RKO (cell line): ENCODE data around the gene ARFRP1.

Experiments used
- DNase-seq: peaks from one replicate; pipeline ENCODE4 v3.0.0-alpha.2; 2016; ENCODE audit warnings: low spot score

Gene ARFRP1, protein sequence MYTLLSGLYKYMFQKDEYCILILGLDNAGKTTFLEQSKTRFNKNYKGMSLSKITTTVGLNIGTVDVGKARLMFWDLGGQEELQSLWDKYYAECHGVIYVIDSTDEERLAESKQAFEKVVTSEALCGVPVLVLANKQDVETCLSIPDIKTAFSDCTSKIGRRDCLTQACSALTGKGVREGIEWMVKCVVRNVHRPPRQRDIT

DNA sequence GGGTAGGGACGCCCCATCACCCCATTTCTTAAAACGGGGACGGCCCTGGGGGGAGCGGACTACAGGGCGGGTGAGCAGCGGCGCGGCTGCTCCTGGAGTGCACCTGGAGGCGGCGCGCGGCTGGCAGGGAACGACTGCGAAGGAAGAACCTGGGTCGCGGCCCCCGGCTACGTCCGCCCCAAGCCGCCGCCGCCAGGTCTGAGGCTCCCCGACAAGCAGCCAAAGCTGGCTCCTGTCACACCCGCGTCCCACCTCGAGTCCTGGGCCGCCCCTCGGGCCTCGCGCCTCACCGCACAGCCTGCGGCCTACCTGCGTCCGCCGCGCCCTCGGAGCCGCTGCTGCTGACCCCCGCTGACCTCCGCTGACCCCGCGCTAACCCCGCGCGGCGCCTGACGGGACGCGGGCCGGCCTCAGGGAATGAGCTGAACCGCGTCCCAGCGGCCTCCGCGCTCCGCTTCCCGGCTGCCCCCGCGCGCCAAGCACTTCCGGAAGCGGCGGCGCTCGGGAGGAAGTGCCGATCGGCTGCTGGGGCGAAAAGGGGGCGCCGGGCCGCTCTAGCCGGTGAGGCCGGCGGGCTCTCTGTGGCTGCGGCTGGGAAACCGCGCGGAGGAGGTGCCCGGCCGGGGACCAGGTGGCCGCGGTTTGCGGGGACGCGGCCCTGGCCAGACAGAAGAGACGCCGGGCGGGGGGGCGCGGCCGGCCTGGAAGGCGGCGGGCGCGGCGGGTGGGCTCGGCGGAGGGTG lies at the start of gene ARFRP1, which contains the start of gene ZGPAT:
TSS of gene ARFRP1 (minus strand) at position 419 of the 743 bp plus-strand sequence. CDS start 885 bp downstream, outside the sequence.
TSS of gene ZGPAT (plus strand) at position 482 of the 743 bp plus-strand sequence. CDS start 542 bp downstream, outside the sequence.
- DNase-seq = peak; percentile 93

DNA sequence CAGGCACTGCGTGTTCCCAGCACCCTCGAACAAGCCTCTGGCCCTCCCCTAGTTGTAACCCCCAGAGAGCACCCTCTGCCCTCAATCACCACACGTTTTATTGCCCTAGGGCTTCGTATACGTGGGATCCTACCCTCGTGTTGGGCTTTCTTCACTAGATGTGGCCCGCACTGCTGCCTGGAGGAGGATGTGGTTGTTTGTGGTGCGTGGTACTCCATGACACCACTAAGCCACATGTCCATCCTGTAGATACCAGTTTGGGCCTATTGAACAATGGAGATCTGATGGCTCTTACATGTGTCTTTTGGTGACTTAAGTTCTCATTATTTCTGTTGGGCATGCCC lies 48.8 kb upstream of the ARFRP1 start:
- no peak for DNase-seq

DNA sequence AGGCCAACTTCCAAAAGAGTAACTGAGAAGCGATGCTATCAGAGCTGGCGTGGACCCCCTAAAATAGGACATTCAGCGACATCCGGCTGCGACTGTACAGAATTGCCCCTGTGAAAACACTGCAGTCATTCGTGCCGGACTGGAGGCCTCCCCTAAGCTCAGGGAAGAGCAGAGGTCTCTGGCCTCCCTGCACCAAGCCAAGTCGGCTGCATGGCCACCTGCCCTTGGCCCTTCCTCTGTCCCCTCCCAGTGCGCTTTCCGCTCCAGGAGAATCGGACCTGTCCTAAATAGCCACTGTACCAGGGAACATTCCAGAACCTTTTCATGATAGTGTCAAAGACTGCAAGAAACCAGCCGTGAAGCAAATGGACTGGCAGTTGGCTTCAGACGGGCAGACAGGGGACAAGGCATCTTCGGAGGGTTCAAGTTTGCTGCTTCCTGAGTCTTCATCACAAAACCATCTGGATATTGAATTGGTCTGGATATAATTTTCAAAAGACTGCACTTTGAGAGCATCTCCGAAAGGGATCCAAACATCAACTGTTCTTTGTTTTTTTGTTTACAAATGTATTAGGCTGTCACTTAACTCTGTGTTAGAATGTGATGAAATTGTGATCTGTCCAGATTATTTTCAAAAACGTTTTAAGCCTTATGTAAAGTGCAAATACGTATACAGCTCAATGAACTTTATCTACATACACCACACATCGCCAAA lies 48.3 kb upstream of the ARFRP1 start:
- no peak for DNase-seq

DNA sequence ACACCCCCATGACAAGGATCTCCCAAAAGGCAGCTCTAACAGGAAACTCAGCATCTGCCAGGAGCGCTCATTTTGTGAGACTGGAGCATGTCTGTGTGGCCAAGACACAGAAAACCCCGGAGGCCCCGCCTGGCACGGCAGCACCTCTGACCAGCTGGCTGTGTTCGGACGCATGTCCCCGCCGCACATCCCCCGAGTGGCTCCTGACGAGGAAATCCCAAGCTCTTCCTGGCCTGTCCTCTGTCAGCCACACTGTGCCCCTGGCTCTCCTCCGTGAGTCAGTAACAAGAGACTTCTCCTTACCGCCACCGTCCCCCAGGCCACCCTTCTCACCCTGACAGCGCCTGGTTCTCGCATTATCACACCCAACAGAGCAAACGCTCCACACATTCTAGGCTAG lies 46.2 kb upstream of the ARFRP1 start:
- DNase-seq = no peak

DNA sequence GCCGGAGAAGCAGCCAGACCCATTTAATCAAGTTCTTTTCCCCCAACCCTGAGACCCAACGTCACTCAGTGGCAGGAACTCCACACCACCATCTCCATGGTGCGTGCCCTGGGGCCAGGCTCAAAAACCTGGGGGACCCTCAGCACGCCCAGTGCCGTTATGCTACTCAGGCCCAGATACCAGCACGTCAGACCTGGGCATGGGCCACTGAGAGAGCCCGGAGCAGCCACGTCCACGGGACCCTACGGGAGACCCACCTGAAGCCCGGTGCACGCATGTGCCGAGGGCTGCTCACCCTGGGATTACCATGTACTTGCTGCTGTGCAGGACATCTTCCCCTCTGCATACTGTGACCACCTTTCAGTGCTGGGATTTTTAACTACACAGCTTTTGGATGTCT lies 45.6 kb upstream of the ARFRP1 start:
- DNase-seq = no peak

DNA sequence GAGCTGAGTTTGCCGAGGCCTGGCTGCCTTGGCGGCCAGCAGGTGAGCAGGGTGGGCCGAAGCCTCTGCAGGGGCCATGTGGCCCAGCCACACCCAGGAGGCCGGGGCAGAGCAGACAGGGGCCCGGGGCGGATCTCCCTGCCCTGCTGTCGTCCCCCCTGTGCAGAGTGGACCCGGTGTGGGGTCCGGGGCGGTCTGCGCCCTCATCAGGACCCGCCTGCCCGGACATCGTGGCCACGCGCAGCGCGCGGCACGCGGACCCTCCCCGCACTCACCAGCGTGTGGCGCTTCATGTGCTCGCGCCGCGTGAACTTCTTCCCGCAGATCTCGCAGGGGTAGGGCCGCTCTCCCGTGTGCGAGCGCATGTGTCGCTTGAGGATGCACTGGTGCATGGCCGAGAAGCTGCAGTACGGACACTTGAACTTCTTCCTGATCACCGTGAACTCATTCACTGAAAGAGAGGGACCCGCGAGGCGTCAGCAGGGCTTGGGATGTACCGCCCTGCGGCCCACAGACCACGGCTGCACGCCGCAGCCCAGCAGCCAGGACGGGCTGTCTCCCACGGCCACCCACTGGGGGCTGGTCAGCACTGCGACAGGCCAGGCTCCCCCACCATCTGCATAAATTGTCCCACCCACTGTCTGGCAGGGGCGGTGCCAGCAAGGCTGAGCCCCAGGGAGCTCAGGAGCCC lies 44.8 kb upstream of the ARFRP1 start:
- DNase-seq = no peak

DNA sequence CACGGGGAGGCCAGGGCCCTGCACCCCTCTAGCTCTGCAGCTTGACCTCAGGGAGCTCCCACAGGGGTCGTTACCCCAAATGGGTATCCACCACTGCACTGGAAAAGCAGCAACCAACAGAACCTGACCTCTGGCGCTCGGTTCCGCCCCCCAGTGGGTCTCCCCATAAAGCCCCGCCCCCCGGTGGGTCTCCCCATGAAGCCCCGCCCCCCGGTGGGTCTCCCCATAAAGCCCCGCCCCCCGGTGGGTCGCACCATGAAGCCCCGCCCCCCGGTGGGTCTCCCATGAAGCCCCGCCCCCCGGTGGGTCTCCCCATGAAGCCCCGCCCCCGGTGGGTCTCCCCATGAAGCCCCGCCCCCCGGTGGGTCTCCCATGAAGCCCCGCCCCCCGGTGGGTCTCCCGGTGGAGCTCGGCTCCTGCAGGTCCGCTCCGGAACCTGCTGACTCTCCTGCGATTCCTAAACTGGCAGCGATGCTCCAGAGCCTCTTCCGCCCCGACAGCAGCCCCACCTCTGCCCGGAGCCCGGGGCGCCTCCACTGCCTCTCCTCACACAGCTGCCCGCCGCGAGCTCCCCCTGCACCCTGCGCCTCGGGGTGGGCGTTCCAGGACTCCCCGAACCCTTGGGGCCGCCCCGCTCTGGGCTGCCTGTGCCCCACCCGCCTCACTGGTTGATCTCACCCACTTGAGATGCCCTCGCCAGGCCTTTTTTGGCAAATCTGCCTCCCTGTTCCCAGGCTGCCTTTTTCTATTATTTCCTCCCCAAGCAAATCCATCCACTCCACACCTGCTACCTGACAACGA lies 43.9 kb upstream of the ARFRP1 start:
- DNase-seq = no peak

DNA sequence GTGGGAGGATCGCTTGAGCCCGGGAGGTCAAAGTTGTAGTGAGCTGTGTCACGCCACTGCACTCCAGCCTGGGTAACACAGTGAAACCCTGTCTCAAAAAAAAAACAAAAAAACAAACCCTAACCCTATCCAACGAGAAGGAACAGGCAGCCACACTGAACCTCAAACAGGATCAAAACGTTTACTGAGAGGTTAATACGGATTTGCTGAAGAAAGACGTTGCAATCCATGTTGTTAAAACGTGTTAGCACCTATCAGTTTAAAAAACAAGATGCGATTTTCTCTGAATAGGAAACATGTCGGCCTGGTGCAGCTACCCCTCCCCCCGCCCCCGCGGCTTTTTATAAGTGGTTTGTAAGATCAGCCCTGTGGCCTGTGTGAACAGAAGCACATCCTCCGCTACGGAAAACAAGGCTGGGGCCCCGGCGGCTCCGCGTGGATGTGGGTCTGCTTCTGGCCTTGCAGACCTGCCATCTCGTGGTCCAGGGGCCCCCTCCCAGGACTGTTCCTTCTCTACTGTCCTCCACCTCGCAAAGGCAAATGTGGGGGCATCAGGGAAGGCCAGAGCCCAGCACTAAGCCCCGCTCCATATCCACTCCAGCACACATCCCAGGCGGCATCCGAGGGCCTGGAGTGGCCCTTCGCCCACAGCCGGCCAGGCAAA lies 43.2 kb upstream of the ARFRP1 start:
- no peak for DNase-seq

DNA sequence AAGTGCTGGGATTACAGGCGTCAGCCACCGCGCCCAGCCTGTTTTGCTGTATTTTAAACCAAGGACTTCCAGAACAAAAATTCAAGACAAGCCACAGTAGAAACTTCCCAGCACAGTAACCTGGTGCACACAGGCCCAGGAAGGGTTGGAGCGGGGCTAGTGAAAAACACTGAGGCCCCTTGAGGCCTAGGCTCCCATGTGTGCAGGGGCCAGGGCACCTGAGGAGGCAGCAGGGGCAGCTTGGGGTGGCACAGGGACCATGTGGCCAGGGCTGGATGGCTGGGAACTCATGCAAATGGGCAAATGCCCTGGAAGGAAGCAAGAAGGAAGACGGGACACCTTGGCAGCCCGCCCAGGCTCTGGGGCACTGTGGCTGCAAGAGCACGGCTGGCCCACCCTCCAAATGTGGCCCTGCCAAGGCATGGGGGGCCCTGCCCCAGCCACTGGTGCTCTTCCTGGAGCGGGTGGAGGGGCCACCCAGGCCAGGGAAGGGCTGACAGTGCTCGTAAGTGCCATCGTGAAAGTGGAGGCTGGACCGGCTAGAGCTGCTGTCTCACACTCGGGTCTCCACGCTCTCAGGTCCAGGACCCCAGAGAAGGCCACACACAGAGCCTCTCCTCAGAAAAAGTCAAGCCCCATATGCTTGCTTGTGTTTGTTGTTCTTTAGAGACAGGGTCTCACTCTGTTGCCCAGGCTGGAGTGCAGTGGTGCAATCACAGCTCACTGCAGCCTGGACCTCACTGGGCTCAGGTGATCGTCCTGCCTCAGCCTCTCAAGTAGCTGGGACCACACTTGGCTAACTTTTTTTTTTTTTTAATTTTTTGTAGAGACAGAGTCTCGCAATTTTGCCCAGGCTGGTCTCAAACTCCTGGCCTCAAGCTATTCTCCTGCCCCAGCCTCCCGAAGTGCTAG lies 42.1 kb upstream of the ARFRP1 start:
- DNase-seq = no peak

DNA sequence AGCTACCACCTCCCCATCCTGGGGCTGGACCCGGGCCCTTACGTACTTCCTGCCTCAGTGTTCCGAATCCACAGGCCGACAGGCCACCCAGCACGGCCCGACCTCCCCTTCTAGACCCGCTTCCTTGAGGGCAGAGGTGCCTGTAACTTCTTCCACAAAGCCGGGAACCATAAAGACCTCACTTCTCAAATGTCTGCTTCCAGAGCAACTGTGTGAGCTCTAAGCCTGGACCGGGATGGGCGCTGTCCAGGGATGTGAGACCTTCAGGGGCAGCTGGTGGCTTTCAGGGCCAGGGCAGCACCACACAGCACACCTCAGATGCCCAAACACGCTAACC lies 41.1 kb upstream of the ARFRP1 start:
- no peak for DNase-seq

DNA sequence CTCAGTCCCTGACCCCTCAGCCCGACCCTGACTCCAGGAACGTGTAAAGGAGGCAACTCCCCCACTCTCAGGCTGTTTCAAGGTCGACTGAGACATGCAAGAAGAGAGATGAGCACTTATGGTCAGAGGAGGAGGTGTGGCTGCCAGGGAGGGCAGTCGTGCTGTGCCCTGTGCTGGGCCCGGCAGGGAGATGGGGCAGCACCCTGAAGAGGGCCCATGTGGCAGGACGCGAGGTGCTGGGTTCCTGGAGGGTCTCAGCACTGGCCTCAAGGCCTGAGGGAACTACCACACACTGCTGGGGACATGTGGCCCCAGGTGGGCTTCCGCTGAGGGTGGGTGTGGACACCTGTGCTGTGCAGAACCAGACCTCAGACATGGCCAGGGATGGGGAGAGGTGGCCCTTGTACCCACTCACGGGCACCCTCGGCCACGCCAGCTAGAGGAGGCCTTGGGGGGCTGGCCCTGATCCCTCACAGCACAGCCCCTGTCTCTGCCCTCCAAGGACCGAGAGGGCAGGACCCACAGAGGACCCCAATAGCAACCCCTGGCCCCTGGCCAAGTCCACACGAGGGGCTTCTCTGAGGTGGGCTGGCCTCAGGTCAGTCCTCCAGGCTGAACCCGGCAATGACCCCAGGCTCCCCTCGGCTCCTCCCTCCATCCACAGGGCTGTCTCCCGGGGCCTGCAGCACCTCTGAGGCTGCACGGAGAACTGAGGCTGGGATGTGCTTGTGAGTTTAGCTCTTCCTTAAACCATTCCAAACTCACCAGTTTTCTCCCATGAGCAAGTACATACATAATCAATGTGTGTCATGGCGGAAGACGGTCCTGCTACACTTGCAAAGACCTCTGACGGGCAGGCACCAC lies 40.5 kb upstream of the ARFRP1 start:
- no peak for DNase-seq

DNA sequence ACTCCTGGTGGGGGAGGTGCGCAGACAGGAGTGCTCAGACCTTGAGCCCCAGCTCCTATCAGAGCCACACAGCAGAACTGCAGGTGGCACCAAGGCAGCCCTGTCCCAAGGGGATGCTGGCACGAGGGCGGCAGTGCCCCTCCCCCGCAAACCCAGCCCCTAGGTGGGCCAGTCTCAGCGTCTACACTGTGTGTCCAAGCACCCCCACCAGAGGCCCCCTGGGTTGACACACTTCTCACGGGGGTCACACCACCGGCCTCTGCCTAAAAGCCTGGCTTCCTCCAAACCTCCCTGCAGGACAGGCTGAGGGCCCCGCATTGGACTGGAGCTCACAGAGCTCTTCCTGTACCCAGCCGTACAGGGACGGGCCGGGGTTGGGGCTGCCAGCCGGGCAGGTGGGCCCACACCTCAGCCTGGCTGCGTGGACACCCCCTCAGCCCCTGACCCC lies 39.9 kb upstream of the ARFRP1 start:
- no peak for DNase-seq

DNA sequence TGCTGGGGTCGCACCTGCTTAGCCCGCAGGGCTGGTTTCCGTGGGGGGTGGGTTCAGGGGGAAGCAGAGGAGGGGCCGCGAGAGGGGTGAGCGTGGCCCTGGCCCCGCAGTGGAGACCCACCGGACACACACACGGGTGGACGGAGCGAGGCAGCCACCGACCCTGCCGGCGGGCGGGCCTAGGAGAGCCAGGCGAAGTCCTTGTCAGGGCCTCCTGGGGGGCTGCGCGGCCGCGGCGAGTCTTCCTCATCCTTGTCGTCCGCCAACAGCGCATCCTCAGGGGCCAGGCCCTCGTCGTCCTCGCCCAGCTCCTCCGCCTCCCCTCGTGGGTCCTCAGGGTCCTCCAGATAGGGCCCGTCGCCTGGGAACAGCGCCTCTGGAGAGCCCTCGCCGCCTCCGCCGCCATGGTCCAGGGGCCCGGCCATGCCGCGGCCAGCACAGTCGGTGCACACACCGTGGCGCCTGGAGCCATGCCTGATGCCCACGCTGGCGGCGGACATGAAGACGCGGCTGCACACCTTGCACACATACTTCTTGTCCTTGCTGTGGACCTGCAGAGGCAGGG lies 39.1 kb upstream of the ARFRP1 start:
- no peak for DNase-seq

DNA sequence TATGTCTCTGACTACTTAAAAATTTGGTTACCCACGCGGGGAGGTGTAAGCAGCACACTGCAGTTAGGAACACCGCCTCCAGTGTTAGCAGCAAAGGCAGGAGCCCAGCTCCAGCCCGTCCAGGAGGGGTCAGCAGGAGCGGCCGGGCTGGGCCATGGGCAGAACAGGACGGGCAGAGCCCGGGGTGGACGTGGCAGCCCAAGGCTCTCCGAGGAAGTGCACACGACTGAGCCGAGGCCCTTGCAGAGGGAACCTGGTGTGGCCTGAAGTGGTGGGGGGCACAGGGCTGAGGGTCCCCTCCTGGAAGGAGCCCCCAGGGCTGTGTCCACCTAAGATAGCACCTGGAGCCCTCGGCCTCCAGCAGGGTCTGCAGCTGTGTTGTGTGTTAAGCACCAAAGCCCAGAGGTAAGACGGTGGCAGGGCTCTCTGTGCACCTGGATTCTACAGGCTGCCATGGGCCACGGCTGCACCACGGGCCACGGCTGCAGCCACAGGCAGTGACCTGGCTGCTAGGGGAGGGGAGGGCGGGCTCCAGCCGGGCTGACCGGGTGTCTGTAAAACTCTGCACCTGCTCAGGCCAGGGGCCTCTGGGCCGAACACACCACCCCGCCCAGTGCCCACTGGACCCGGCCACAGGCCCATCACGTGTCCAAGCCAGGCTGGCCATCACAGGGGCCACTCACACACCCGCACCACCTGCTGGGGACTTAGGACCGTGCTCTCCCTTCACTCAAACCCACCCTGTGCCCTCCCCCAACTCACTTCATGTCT lies 38.4 kb upstream of the ARFRP1 start:
- no peak for DNase-seq

DNA sequence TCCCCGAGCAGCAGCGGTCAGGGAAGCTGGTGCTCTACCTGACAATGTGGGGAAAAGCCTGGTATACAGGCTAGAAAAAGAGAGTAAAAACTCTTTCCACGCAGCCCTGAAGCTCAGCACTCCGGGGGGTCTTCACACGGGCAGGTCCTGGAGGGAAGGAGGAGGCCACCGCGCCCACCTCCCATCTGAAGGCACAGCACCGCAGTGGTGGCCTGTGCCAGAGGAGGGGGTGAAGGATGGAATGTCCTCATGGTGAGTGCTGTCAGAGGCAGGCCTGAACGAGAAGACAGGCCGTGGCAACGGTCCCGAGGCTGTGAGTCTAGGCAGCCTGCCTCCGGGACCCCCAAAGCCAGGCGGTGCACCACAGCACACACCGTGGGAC lies 37.6 kb upstream of the ARFRP1 start:
- DNase-seq = no peak

DNA sequence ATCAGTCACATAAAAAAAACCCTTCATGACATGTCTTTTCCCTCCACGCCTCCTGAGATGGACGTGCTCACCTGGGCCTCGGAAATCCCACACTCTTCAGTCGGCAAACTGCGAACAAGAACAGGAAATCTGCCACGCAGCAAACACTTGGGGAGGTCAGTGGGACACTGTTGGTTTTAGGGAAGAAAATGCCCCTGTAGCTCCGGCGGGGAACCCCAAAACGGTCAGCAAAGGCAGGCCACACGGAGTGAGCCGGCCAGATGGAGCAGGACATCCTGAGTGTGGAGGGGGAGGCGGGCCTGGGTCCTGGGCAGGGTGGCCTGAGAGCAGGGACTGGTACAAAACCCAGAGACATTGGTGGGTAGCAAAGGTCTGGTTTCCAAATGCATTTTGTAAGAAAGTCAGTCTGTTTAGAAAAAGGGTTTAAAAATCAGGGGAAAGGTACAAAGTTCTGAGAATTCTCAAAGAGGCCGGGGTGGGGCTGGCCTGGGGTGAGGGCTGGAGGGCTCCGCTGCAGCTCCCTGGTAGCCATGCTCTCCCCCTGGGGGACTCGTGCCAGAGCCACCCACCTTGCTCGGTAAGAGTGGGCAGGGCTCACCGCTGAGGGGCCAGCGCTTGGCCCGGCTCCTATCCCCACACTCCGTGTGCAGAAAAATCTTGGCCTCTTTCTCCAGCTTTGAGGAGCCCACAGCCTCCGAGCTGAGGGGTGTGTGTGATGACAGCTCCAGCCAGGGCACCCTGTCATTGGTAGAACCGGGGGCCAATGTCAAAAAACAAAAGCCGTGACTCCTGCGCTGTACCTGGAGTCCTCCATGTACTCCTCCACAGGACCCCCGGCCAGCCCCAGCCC lies 37.0 kb upstream of the ARFRP1 start:
- DNase-seq = no peak

DNA sequence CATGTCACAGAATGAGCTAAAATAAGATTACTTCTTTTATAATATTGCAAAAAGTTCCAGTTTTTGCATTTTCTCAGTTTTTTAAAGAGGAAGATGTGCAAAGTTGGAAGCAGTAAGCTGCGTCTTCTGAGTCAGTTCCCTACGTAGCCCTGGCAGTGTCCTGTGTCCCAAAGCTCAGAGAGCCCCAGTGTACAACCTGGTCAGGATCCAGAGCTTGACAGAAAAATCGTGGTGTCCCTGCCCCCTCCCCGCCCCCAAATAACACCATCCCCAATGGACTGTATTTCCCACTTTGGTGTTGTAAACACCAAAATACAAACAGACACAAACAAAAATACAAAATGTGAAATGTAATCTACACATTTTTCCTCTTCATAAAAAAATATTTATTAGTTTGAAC lies 36.4 kb upstream of the ARFRP1 start:
- DNase-seq = no peak
